GM23338 (cell line): ENCODE measurements around the gene UBE2E2.

Experiments used
- CREB1 ChIP-seq: fragments of 250-450 bp; sonication (Bioruptor Pico); IDR thresholded peaks from 2 replicates; pipeline ENCODE4 v1.5.0; 2020; ENCODE audit warnings: low read depth, mild to moderate bottlenecking, moderate library complexity
- CTCF ChIP-seq, 2 experiments: fragments of 200-600 bp in 1 of 2; sonication (generic) in 1 of 2; conservative IDR thresholded peaks; 2 replicates each; pipeline versions ENCODE4 v1.5.1 to v1.6.1; 2016 to 2017; ENCODE audit warnings: antibody characterized with exemption in 2 of 2, low read depth in 2 of 2, mild to moderate bottlenecking in 2 of 2, moderate library complexity in 1 of 2
- EZH2 ChIP-seq: fragments of 200-600 bp; sonication (generic); IDR thresholded peaks from one replicate; pipeline ENCODE4 v1.8.0; 2017; ENCODE audit warnings: antibody characterized with exemption, mild to moderate bottlenecking, low read depth; ENCODE audit not compliant: unreplicated experiment
- EZH2phosphoT487 ChIP-seq: fragments of 200-600 bp; sonication (generic); IDR thresholded peaks from one replicate; pipeline ENCODE4 v1.8.1; 2018; ENCODE audit warnings: antibody characterized with exemption; ENCODE audit not compliant: unreplicated experiment
- JUNB ChIP-seq: IDR thresholded peaks from one replicate; pipeline ENCODE4 v1.6.1; 2016; ENCODE audit warnings: antibody characterized with exemption; ENCODE audit not compliant: unreplicated experiment
- POLR2AphosphoS5 ChIP-seq: IDR thresholded peaks from 2 replicates; pipeline ENCODE4 v1.6.1; 2016; ENCODE audit warnings: antibody characterized with exemption, low read depth

- TF ChIP-seq CTCF (conservative IDR thresholded peaks at IDR 0.05; ENCODE audit: low read depth in 2 of 2) (no peak), POLR2AphosphoS5 (no peak), EZH2phosphoT487 (no peak), CREB1 (no peak), EZH2 (no peak), JUNB (no peak)
Measured at GRCh38 chr3:23343509-23343908, 140.4 kb downstream of the UBE2E2 start.
